ENCODE measurements around the gene SLC25A31. TPM values are rescaled to one million over a fixed set of nuclear protein-coding genes. Genes with fewer than 3 reads are reported as not detected.

The SLC25A31 gene
- polyA plus RNA-seq, 1 donor from 2014 or later: 0.28 TPM

GRCh38 chr4:127759893-127760292 is 29.7 kb downstream of the SLC25A31 start:
- Histone ChIP-seq H3K27ac (ENCODE audit: low read length) (no peak overlapping the region), H3K79me2 (replicated peaks; ENCODE audit: insufficient read depth, low read length) (no peaks in the 10 kb centered on the region), H4K20me1 (ENCODE audit: insufficient read depth) (no peaks in the 10 kb centered on the region), H3K9me3 (ENCODE audit: low read length) (no peaks in the 10 kb centered on the region), H3F3A (ENCODE audit: insufficient read depth, low read length, poor library complexity, severe bottlenecking) (no peaks in the 10 kb centered on the region), H2AFZ (ENCODE audit: low read depth, low read length) (no peak overlapping the region), H3K4me3 (ENCODE audit: low read length) (no peak overlapping the region), H3K9ac (ENCODE audit: low read length) (no peak overlapping the region), H3K36me3 (ENCODE audit: insufficient read depth, low read length) (no peaks in the 10 kb centered on the region), H3K4me2 (ENCODE audit: low read length) (no peak overlapping the region), H3K27me3 (ENCODE audit: insufficient read depth, low read depth, low read length) (no peaks in the 10 kb centered on the region), H3K9me2 (ENCODE audit: insufficient read depth, low read length) (no peaks in the 10 kb centered on the region)
- TF ChIP-seq EZH2 (IDR thresholded peaks at IDR 0.05; ENCODE audit: borderline replicate concordance, insufficient read depth, low read length, poor library complexity, severe bottlenecking): no peak

- Histone ChIP-seq H4K20me1 (ENCODE audit: insufficient read depth) (no peaks in the 10 kb centered on the region), H2AFZ (ENCODE audit: low read depth, low read length) (no peak overlapping the region), H3K9ac (ENCODE audit: low read length) (no peak overlapping the region), H3K4me2 (ENCODE audit: low read length) (no peak overlapping the region), H3K9me2 (ENCODE audit: insufficient read depth, low read length) (no peaks in the 10 kb centered on the region), H3K9me3 (ENCODE audit: low read length) (no peaks in the 10 kb centered on the region), H3K27ac (ENCODE audit: low read length) (no peak overlapping the region), H3K27me3 (ENCODE audit: insufficient read depth, low read depth, low read length) (no peaks in the 10 kb centered on the region), H3K4me3 (ENCODE audit: low read length) (no peak overlapping the region), H3F3A (ENCODE audit: insufficient read depth, low read length, poor library complexity, severe bottlenecking) (no peaks in the 10 kb centered on the region), H3K36me3 (ENCODE audit: insufficient read depth, low read length) (no peaks in the 10 kb centered on the region), H3K79me2 (replicated peaks; ENCODE audit: insufficient read depth, low read length) (no peaks in the 10 kb centered on the region)
- TF ChIP-seq TAF1 (IDR thresholded peaks at IDR 0.05; ENCODE audit: low read depth): no peak
- TF ChIP-seq, protein P1, sequence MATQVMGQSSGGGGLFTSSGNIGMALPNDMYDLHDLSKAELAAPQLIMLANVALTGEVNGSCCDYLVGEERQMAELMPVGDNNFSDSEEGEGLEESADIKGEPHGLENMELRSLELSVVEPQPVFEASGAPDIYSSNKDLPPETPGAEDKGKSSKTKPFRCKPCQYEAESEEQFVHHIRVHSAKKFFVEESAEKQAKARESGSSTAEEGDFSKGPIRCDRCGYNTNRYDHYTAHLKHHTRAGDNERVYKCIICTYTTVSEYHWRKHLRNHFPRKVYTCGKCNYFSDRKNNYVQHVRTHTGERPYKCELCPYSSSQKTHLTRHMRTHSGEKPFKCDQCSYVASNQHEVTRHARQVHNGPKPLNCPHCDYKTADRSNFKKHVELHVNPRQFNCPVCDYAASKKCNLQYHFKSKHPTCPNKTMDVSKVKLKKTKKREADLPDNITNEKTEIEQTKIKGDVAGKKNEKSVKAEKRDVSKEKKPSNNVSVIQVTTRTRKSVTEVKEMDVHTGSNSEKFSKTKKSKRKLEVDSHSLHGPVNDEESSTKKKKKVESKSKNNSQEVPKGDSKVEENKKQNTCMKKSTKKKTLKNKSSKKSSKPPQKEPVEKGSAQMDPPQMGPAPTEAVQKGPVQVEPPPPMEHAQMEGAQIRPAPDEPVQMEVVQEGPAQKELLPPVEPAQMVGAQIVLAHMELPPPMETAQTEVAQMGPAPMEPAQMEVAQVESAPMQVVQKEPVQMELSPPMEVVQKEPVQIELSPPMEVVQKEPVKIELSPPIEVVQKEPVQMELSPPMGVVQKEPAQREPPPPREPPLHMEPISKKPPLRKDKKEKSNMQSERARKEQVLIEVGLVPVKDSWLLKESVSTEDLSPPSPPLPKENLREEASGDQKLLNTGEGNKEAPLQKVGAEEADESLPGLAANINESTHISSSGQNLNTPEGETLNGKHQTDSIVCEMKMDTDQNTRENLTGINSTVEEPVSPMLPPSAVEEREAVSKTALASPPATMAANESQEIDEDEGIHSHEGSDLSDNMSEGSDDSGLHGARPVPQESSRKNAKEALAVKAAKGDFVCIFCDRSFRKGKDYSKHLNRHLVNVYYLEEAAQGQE (IDR thresholded peaks at IDR 0.05; ENCODE audit: borderline replicate concordance): no peak
- TF ChIP-seq CTCF (IDR thresholded peaks at IDR 0.05; ENCODE audit: poor library complexity, severe bottlenecking): no peak
- no peak for TF ChIP-seq EP300 (conservative IDR thresholded peaks at IDR 0.05; ENCODE audit: poor library complexity, severe bottlenecking)
- no peak for TF ChIP-seq EZH2 (IDR thresholded peaks at IDR 0.05; ENCODE audit: borderline replicate concordance, insufficient read depth, low read length, poor library complexity, severe bottlenecking)
- no peak for TF ChIP-seq MXI1 (conservative IDR thresholded peaks at IDR 0.05; ENCODE audit: poor library complexity, severe bottlenecking)
- TF ChIP-seq RAD21 (conservative IDR thresholded peaks at IDR 0.05): no peak
- no peak for TF ChIP-seq SMC3 (conservative IDR thresholded peaks at IDR 0.05; ENCODE audit: poor library complexity)
- no peak for TF ChIP-seq POLR2AphosphoS5 (IDR thresholded peaks at IDR 0.05)
Measured at GRCh38 chr4:127771535-127772275, 41.5 kb downstream of the SLC25A31 start.
